HFFc6 (cell line): ENCODE data around the gene C14orf119. TPM values are rescaled to one million over a fixed set of nuclear protein-coding genes. Genes with fewer than 3 reads are reported as not detected.

Experiments
- DNase-seq: peaks from one replicate; pipeline ENCODE4 v3.0.0-alpha.2; 2018
- H3K27ac Mint-ChIP-seq: 2 replicates; pipeline ENCODE4 v1.8.0; 2020; ENCODE audit warnings: mild to moderate bottlenecking, mixed read lengths
- H3K27me3 Mint-ChIP-seq: 2 replicates; pipeline ENCODE4 v1.8.0; 2021; ENCODE audit warnings: mild to moderate bottlenecking, moderate library complexity, mixed read lengths; ENCODE audit not compliant: insufficient read depth
- H3K36me3 Mint-ChIP-seq: 2 replicates; pipeline ENCODE4 v1.8.0; 2021; ENCODE audit warnings: low read depth, mixed read lengths
- H3K4me1 Mint-ChIP-seq: 2 replicates; pipeline ENCODE4 v1.8.0; 2020; ENCODE audit warnings: low read depth, mixed read lengths
- H3K4me3 Mint-ChIP-seq: 2 replicates; pipeline ENCODE4 v1.8.0; 2020; ENCODE audit warnings: mild to moderate bottlenecking, moderate library complexity, mixed read lengths
- H3K9me3 Mint-ChIP-seq: 2 replicates; pipeline ENCODE4 v1.8.0; 2020; ENCODE audit warnings: mild to moderate bottlenecking, mixed read lengths
- CTCF ChIP-seq: fragments of 200-600 bp; sonication (generic); IDR thresholded peaks from 2 replicates; pipeline ENCODE4 v1.5.0; 2021; ENCODE audit warnings: antibody characterized with exemption, mild to moderate bottlenecking
- total RNA-seq, 6 experiments: library from RNA; stranded (reverse); fragmentation: NEBNext Ultra II Directional; extraction: Animal tissue kit (Norgen Biotek cat#: 25700); gene quantifications; 2 replicates in 1 of 6; 3 replicates in 5 of 6; pipeline ENCODE4 v1.2.3, GENCODE V29; 2021

C14orf119 gene
- total RNA-seq, 6 experiments from 2014 or later, result 85.0 to 117 (median 103) TPM

- no peak overlapping the region for H3K27ac Mint-ChIP-seq
- TF ChIP-seq CTCF, result no peak
- peaks cover 11% of the 10 kb centered on the region for H3K36me3 Mint-ChIP-seq
- H3K4me1 Mint-ChIP-seq, result peaks cover 47% of the 10 kb centered on the region
- H3K27me3 Mint-ChIP-seq, result no peaks in the 10 kb centered on the region; the same call in none of the 2 replicates
- no peak overlapping the region for H3K4me3 Mint-ChIP-seq
- H3K9me3 Mint-ChIP-seq, result no peaks in the 10 kb centered on the region
- no peak for DNase-seq
Measured at GRCh38 chr14:23125011-23125410, 29.7 kb downstream of the C14orf119 start.

GRCh38 chr14:23125933-23126524 is 30.7 kb downstream of the C14orf119 start:
- Mint-ChIP-seq H3K9me3 (no peaks in the 10 kb centered on the region), H3K27ac (no peak overlapping the region), H3K27me3 (no peaks in the 10 kb centered on the region; the same call in none of the 2 replicates), H3K36me3 (peaks cover 11% of the 10 kb centered on the region), H3K4me1 (peaks cover 43% of the 10 kb centered on the region), H3K4me3 (no peak overlapping the region)
- no peak for TF ChIP-seq CTCF
- DNase-seq, result no peak

- no peak for TF ChIP-seq CTCF
Measured at GRCh38 chr14:23126548-23127278, 31.4 kb downstream of the C14orf119 start.

GRCh38 chr14:23127861-23128260 is 32.6 kb downstream of the C14orf119 start:
- no peaks in the 10 kb centered on the region for H3K9me3 Mint-ChIP-seq
- H3K36me3 Mint-ChIP-seq, result peaks cover 11% of the 10 kb centered on the region
- no peak for DNase-seq
- no peak overlapping the region for H3K4me3 Mint-ChIP-seq
- H3K4me1 Mint-ChIP-seq, result peaks cover 30% of the 10 kb centered on the region
- no peak overlapping the region for H3K27ac Mint-ChIP-seq
- H3K27me3 Mint-ChIP-seq, result no peaks in the 10 kb centered on the region; the same call in none of the 2 replicates
- TF ChIP-seq CTCF, result no peak

More at GRCh38 chr14:23126548-23127278, 31.4 kb downstream of the C14orf119 start:
- Mint-ChIP-seq H3K4me1 (peaks cover 36% of the 10 kb centered on the region), H3K27ac (no peak overlapping the region), H3K4me3 (no peak overlapping the region), H3K36me3 (peaks cover 11% of the 10 kb centered on the region), H3K27me3 (no peaks in the 10 kb centered on the region; the same call in none of the 2 replicates), H3K9me3 (no peaks in the 10 kb centered on the region)
- no peak for DNase-seq

GRCh38 chr14:23128969-23129758 is 33.9 kb downstream of the C14orf119 start:
- H3K27ac Mint-ChIP-seq, result no peak overlapping the region
- H3K4me1 Mint-ChIP-seq, result peaks cover 20% of the 10 kb centered on the region
- H3K9me3 Mint-ChIP-seq, result no peaks in the 10 kb centered on the region
- peaks cover 11% of the 10 kb centered on the region for H3K36me3 Mint-ChIP-seq
- no peak for TF ChIP-seq CTCF
- no peaks in the 10 kb centered on the region; the same call in none of the 2 replicates for H3K27me3 Mint-ChIP-seq
- H3K4me3 Mint-ChIP-seq, result no peak overlapping the region
- DNase-seq, result no peak
